Esophagus squamous epithelium (tissue), 4 donors: ENCODE measurements around the gene PNPLA5.

Experiments
- CTCF ChIP-seq, 6 experiments: fragments of 450-650 bp in 4 of 6; fragments of 200-600 bp in 2 of 6; sonication (generic) in 2 of 6; IDR thresholded peaks; one replicate each; pipeline ENCODE4 v1.5.1; 2016 to 2019; ENCODE audit warnings: antibody characterized with exemption in 6 of 6, mild to moderate bottlenecking in 4 of 6, moderate library complexity in 4 of 6
- POLR2A ChIP-seq, 4 donors: fragments of 450-650 bp; IDR thresholded peaks; one replicate each; pipeline ENCODE4 v1.6.1; 2017; ENCODE audit warnings: antibody characterized with exemption in 4 of 4, mild to moderate bottlenecking in 4 of 4, moderate library complexity in 3 of 4

DNA sequence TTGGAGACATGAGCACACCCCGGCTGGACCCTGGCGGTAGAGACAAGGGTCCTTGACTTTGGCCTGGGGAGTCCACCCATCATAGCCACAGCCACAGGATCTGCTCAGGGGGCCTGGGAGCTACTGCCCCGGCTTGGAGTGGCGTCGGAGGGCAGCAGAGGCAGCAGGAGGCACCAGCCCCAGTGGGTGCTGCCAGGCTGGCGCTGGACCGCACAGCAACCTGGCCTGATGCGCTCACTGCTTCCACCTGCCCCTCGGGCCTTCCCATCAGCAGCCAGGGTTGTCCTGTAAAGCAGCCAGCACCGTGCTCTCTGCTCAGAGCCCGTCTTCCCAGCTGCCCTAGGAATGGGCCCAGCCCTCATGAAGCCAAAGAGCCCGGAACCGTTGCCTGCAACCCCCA is 51.4 kb downstream of the PNPLA5 start:
- TF ChIP-seq CTCF (IDR thresholded peaks at IDR 0.05): no peak
- no peak for TF ChIP-seq POLR2A (IDR thresholded peaks at IDR 0.05)
